Suprapubic skin (tissue), 3 donors: ENCODE data around the gene SV2C.

Experiments used
- POLR2AphosphoS5 ChIP-seq, 3 donors: sonication (generic); formaldehyde crosslinking; IDR thresholded peaks; one replicate each; pipeline ENCODE4 v1.6.1; 2017; ENCODE audit warnings: antibody characterized with exemption in 3 of 3
- TF ChIP-seq, protein P1 (sequence below), 2 donors: fragments of 200-600 bp in 1 of 2; fragments of 450-650 bp in 1 of 2; sonication (generic) in 1 of 2; IDR thresholded peaks; one replicate each; pipeline ENCODE4 v1.5.1; 2016 to 2019; ENCODE audit warnings: antibody characterized with exemption in 2 of 2, mild to moderate bottlenecking in 1 of 2, moderate library complexity in 1 of 2

GRCh38 chr5:76337953-76338451, 254.8 kb downstream of the SV2C start:
- TF ChIP-seq, protein P1, sequence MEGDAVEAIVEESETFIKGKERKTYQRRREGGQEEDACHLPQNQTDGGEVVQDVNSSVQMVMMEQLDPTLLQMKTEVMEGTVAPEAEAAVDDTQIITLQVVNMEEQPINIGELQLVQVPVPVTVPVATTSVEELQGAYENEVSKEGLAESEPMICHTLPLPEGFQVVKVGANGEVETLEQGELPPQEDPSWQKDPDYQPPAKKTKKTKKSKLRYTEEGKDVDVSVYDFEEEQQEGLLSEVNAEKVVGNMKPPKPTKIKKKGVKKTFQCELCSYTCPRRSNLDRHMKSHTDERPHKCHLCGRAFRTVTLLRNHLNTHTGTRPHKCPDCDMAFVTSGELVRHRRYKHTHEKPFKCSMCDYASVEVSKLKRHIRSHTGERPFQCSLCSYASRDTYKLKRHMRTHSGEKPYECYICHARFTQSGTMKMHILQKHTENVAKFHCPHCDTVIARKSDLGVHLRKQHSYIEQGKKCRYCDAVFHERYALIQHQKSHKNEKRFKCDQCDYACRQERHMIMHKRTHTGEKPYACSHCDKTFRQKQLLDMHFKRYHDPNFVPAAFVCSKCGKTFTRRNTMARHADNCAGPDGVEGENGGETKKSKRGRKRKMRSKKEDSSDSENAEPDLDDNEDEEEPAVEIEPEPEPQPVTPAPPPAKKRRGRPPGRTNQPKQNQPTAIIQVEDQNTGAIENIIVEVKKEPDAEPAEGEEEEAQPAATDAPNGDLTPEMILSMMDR (IDR thresholded peaks at IDR 0.05) = peak in 1 of 2 donors; percentile 11
- TF ChIP-seq POLR2AphosphoS5 (IDR thresholded peaks at IDR 0.05) = no peak
